ENCODE results near the gene ATP2A1. TPM values are rescaled to one million over a fixed set of nuclear protein-coding genes. Genes with fewer than 3 reads are reported as not detected.
"Not testable (repeated sequence)": the region's sequence is repeated elsewhere in the genome, so short reads cannot be mapped to it uniquely, and the experiment has no call there.

The ATP2A1 gene
- total and polyA plus RNA-seq, 2 of the 13 experiments (the other 11 are each of a cell fraction or from before 2014, with no cell fraction given): 3.2 to 12.5 TPM

DNA sequence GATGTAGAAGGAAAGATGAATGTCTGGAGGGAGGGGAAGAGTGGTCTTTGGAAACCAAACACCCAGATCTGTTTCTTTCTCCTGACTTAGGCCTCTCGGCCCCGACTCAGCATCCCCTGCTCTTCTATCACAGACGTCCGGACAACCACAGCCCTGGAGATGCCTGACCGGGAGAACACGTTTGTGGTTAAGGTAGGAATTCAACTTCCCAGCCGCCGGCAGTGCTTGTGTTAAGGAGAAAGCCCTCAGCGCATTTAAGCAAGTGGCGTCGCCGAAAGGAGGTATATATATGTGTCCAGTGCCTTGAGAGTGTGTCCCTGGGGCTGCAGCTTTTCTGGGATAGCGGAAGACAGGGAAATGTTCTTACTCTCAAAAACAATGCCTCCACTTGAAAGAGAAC lies 11.0 kb upstream of the ATP2A1 start (continued):
- TF ChIP-seq ZFP82 (CRISPR knock-in tag; IDR thresholded peaks at IDR 0.05; ENCODE audit: borderline replicate concordance) (no peak), ZNF382 (CRISPR knock-in tag; IDR thresholded peaks at IDR 0.05; ENCODE audit: borderline replicate concordance) (no peak), ZSCAN25 (CRISPR knock-in tag; IDR thresholded peaks at IDR 0.05) (no peak), REPIN1 (CRISPR knock-in tag; IDR thresholded peaks at IDR 0.05; ENCODE audit: borderline replicate concordance, low read depth) (no peak), GLI4 (CRISPR knock-in tag; IDR thresholded peaks at IDR 0.05; ENCODE audit: borderline replicate concordance) (no peak)

- DNase-seq (ENCODE audit: low spot score); H3K27ac ChIP-seq (ENCODE audit: extremely low read length, insufficient read depth, low read length); H3K4me3 ChIP-seq (replicated peaks in 1 of 3; ENCODE audit: insufficient read depth in 1 of 3, low read depth in 2 of 3, low read length in 3 of 3); BruUV-seq (replicated peaks); H3K4me2 ChIP-seq (ENCODE audit: low read depth, low read length); H2AFZ ChIP-seq (ENCODE audit: low read length); H3K9ac ChIP-seq (ENCODE audit: insufficient read depth, low read depth, low read length); FAIRE-seq; CTCF ChIA-PET (ENCODE audit: low intra/inter-chr PET ratio, low total read pairs); H3K9me3 ChIP-seq (ENCODE audit: low read length); ATAC-seq; intact Hi-C loops (cut with micrococcal nuclease; ENCODE audit: unreplicated experiment); H4K20me1 ChIP-seq (ENCODE audit: insufficient read depth, low read length); H3K27me3 ChIP-seq (ENCODE audit: control insufficient read depth in 1 of 2, insufficient read depth in 2 of 2, low read length in 2 of 2): not testable (repeated sequence)
- H3K36me3 ChIP-seq (replicated peaks in 1 of 2; ENCODE audit: control insufficient read depth in 1 of 2, insufficient read depth in 2 of 2, low read length in 2 of 2): peaks cover 39 to 52% of the 10 kb centered on the region in 2 experiments
- H3K4me1 ChIP-seq (ENCODE audit: insufficient read depth, low read length): peaks cover 28% of the 10 kb centered on the region
- in situ Hi-C loops (cut with HindIII; ENCODE audit: extremely low pct_ligation_motif_present, low pct_unique_long_range_greater_than_20kb): loop anchor here (5.0 kb wide), 1 partner anchor 70 kb away; no protein-coding TSS in a partner anchor
- POLR2A ChIA-PET: interaction anchor here (6.9 kb wide), 1 partner anchor 46 kb away, joined by 85 read pairs; the partner anchor contains the start of gene ATXN2L
- peaks cover 32% of the 10 kb centered on the region for H3K79me2 ChIP-seq (ENCODE audit: insufficient read depth, low read length)
- WGBS (ENCODE audit: low lambda C conversion rate): 95% methylated on average over 9 of the region's 9 CpGs
Observed at GRCh38 chr16:28867646-28868045, 10.6 kb upstream of the ATP2A1 start.

GRCh38 chr16:28869201-28869600 lies 9.1 kb upstream of the ATP2A1 start:
- intact Hi-C loops (cut with micrococcal nuclease; ENCODE audit: unreplicated experiment): no loop called here
- no peak for DNase-seq (ENCODE audit: low spot score)
- CTCF ChIA-PET (ENCODE audit: low intra/inter-chr PET ratio, low total read pairs): no interaction called here
- Histone ChIP-seq H3K4me3 (replicated peaks in 1 of 3; ENCODE audit: insufficient read depth in 1 of 3, low read depth in 2 of 3, low read length in 3 of 3) (no peak overlapping the region), H3K4me2 (ENCODE audit: low read depth, low read length) (no peak overlapping the region), H3K4me1 (ENCODE audit: insufficient read depth, low read length) (peaks cover 23% of the 10 kb centered on the region), H3K36me3 (replicated peaks in 1 of 2; ENCODE audit: control insufficient read depth in 1 of 2, insufficient read depth in 2 of 2, low read length in 2 of 2) (peaks cover 46 to 66% of the 10 kb centered on the region in 2 experiments), H2AFZ (ENCODE audit: low read length) (no peak overlapping the region), H3K9me3 (ENCODE audit: low read length) (no peaks in the 10 kb centered on the region), H4K20me1 (ENCODE audit: insufficient read depth, low read length) (no peaks in the 10 kb centered on the region), H3K27me3 (ENCODE audit: control insufficient read depth in 1 of 2, insufficient read depth in 2 of 2, low read length in 2 of 2) (no peaks in the 10 kb centered on the region; a peak in 1 of 5 replicates), H3K9ac (ENCODE audit: insufficient read depth, low read depth, low read length) (no peak overlapping the region), H3K79me2 (ENCODE audit: insufficient read depth, low read length) (peaks cover 26% of the 10 kb centered on the region), H3K27ac (ENCODE audit: extremely low read length, insufficient read depth, low read length) (no peak overlapping the region)
- no TSS peak for BruUV-seq (replicated peaks)
- in situ Hi-C loops (cut with HindIII; ENCODE audit: extremely low pct_ligation_motif_present, low pct_unique_long_range_greater_than_20kb): loop anchor here (5.0 kb wide), 1 partner anchor 68 kb away; no protein-coding TSS in a partner anchor
- ATAC-seq: no peak
- 97% methylated on average over 11 of the region's 11 CpGs for WGBS (ENCODE audit: low lambda C conversion rate)
- POLR2A ChIA-PET: no interaction called here
- FAIRE-seq: no peak
- TF ChIP-seq, protein P1, sequence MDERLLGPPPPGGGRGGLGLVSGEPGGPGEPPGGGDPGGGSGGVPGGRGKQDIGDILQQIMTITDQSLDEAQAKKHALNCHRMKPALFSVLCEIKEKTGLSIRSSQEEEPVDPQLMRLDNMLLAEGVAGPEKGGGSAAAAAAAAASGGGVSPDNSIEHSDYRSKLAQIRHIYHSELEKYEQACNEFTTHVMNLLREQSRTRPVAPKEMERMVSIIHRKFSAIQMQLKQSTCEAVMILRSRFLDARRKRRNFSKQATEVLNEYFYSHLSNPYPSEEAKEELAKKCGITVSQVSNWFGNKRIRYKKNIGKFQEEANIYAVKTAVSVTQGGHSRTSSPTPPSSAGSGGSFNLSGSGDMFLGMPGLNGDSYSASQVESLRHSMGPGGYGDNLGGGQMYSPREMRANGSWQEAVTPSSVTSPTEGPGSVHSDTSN (CRISPR knock-in tag; IDR thresholded peaks at IDR 0.05): no peak
- TF ChIP-seq, protein P2, sequence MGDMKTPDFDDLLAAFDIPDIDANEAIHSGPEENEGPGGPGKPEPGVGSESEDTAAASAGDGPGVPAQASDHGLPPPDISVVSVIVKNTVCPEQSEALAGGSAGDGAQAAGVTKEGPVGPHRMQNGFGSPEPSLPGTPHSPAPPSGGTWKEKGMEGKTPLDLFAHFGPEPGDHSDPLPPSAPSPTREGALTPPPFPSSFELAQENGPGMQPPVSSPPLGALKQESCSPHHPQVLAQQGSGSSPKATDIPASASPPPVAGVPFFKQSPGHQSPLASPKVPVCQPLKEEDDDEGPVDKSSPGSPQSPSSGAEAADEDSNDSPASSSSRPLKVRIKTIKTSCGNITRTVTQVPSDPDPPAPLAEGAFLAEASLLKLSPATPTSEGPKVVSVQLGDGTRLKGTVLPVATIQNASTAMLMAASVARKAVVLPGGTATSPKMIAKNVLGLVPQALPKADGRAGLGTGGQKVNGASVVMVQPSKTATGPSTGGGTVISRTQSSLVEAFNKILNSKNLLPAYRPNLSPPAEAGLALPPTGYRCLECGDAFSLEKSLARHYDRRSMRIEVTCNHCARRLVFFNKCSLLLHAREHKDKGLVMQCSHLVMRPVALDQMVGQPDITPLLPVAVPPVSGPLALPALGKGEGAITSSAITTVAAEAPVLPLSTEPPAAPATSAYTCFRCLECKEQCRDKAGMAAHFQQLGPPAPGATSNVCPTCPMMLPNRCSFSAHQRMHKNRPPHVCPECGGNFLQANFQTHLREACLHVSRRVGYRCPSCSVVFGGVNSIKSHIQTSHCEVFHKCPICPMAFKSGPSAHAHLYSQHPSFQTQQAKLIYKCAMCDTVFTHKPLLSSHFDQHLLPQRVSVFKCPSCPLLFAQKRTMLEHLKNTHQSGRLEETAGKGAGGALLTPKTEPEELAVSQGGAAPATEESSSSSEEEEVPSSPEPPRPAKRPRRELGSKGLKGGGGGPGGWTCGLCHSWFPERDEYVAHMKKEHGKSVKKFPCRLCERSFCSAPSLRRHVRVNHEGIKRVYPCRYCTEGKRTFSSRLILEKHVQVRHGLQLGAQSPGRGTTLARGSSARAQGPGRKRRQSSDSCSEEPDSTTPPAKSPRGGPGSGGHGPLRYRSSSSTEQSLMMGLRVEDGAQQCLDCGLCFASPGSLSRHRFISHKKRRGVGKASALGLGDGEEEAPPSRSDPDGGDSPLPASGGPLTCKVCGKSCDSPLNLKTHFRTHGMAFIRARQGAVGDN (CRISPR knock-in tag; IDR thresholded peaks at IDR 0.05): 0 out of 2 replicates have a peak, but pooled peaks have one; percentile 11

All from HepG2 (cell line).